Pancreas (tissue), 10 donors: ENCODE data around the gene ENDOV. TPM values are rescaled to one million over a fixed set of nuclear protein-coding genes. Genes with fewer than 3 reads are reported as not detected.

Experiments
- ATAC-seq, 4 donors: fragments of 200-7000 bp; cut with Tn5 transposase; one replicate each; pipeline versions ENCODE4 v1.8.0 to v1.9.1; 2020; ENCODE audit warnings: mild to moderate bottlenecking in 4 of 4, moderate library complexity in 4 of 4
- DNase-seq, 6 donors: peaks; one replicate each; pipeline ENCODE4 v3.0.0-alpha.2; 2020
- FAIRE-seq: peaks from 2 replicates; lab custom pipeline; 2012; peaks lifted over from hg19 to GRCh38; lab: Jason Lieb, UNC
- H3K27ac ChIP-seq, 4 donors: fragments of 200-600 bp; sonication (generic); 1 replicate in 3 of 4; 2 replicates in 1 of 4; pipeline versions ENCODE4 v1.5.0 to v1.8.0; 2020
- H3K27me3 ChIP-seq, 4 donors: fragments of 200-600 bp; one replicate each; pipeline ENCODE4 v1.8.0; 2021
- H3K36me3 ChIP-seq, 3 donors: fragments of 200-600 bp; sonication (generic) in 1 of 3; one replicate each; pipeline versions ENCODE4 v1.5.0 to v1.8.0; 2020 to 2021
- H3K4me1 ChIP-seq, 3 donors: fragments of 200-600 bp; one replicate each; pipeline ENCODE4 v1.8.0; 2021
- H3K4me3 ChIP-seq, 4 donors: fragments of 200-600 bp; sonication (generic) in 2 of 4; one replicate each; pipeline versions ENCODE4 v1.5.0 to v1.8.0; 2020 to 2021
- H3K9me3 ChIP-seq, 4 donors: fragments of 200-600 bp; one replicate each; pipeline ENCODE4 v1.8.0; 2021
- WGBS, 2 donors: extraction: QIAGEN DNeasy Blood & Tissue Kit; methylation state at CpG; one replicate each; pipeline ENCODE4 v1.1.7; 2013; 5-methylcytosine and 5-hydroxymethylcytosine counted together
- intact Hi-C, 3 donors: fragments of 100-400 bp; cut with DNase I; formaldehyde crosslinking; loops; one replicate each; pipeline versions ENCODE4 v1.11.1 to v1.14.2; 2022
- polyA plus RNA-seq, 2 donors: library from polyadenylated mRNA; stranded (reverse); fragments of 200-250 nt; gene quantifications; one replicate each; pipeline ENCODE4 v1.2.3, GENCODE V29; 2013
- total RNA-seq, 6 donors: library from RNA; stranded (reverse); fragmentation: NEBNext Ultra II Directional in 4 of 6; extraction: Animal tissue kit (Norgen Biotek cat#: 25700) in 4 of 6; gene quantifications; one replicate each; pipeline versions ENCODE4 v1.2.1 to v1.2.4, GENCODE V29; 2021 to 2023
- TF ChIP-seq, protein P1 (sequence below), 4 donors: fragments of 200-600 bp; sonication (generic) in 3 of 4; IDR thresholded peaks; one replicate each; pipeline versions ENCODE4 v1.5.0 to v1.8.0; 2021; ENCODE audit warnings: antibody characterized with exemption in 4 of 4
- donor health status: healthy with polysubstance abuse.
- donor health status: DM: no; HTN: no; CAD: no; lungs with moderate emphysema.
- donor health status: DM: no; HTN: no; CAD: no.
- donor health status: control.
- donor health status: control.
- donor health status: Bipolar disorder and iron deficiency.
- donor health status: DM: yes; HTN: yes; CAD: no.
- donor health status: DM: no; HTN: no; CAD: no.
- donor health status: DM: no; HTN: no; CAD: no.
- donor health status: DM: yes; HTN: yes; CAD: no.

ENDOV gene
- total and polyA plus RNA-seq, 8 donors = 8.7 to 20.4 (median 12.9) TPM

DNA sequence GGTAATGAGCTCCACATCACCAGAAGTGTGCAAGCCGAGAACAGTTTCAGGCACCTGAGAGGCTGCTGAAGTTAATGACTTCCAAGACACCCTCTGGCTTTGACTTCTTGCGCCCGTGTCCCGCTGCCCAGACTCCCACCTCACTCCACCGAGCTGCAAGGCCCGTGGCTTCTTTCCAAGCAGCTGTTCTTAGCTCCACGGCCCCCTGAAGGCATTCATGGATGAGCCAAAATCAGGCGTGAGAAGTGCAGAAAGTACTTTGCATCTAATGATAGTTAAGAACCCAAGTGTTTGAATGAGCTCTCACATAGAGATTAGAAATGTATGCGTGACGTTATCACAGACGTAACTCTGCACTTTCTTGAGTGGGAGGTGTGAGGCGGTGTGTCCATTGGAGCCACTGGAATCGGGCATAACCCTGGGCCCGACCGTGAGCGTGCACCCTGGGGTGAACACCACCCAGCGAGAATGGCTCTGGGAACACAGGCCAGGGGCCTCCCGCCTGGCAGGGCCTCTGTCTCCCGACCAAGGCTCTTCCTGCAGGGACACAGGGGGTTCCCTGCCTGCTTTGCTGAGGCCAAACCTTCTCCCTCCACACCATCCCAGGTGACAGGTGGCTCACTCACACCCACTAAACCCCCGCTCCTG is 50.5 kb downstream of the ENDOV start:
- WGBS, 2 donors = 71 to 73% methylated on average over 20 of the region's 20 CpGs
- Histone ChIP-seq H3K4me3 (no peak overlapping the region), H3K4me1 (no peaks in the 10 kb centered on the region), H3K36me3 (no peaks in the 10 kb centered on the region), H3K27me3 (no peaks in the 10 kb centered on the region), H3K9me3 (no peaks in the 10 kb centered on the region), H3K27ac (no peak overlapping the region)
- ATAC-seq (no peak), FAIRE-seq (no peak), DNase-seq (peak in 1 of 6 donors; percentile 27)
- TF ChIP-seq, protein P1, sequence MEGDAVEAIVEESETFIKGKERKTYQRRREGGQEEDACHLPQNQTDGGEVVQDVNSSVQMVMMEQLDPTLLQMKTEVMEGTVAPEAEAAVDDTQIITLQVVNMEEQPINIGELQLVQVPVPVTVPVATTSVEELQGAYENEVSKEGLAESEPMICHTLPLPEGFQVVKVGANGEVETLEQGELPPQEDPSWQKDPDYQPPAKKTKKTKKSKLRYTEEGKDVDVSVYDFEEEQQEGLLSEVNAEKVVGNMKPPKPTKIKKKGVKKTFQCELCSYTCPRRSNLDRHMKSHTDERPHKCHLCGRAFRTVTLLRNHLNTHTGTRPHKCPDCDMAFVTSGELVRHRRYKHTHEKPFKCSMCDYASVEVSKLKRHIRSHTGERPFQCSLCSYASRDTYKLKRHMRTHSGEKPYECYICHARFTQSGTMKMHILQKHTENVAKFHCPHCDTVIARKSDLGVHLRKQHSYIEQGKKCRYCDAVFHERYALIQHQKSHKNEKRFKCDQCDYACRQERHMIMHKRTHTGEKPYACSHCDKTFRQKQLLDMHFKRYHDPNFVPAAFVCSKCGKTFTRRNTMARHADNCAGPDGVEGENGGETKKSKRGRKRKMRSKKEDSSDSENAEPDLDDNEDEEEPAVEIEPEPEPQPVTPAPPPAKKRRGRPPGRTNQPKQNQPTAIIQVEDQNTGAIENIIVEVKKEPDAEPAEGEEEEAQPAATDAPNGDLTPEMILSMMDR (IDR thresholded peaks at IDR 0.05) = no peak
- intact Hi-C loops = no loop called here

DNA sequence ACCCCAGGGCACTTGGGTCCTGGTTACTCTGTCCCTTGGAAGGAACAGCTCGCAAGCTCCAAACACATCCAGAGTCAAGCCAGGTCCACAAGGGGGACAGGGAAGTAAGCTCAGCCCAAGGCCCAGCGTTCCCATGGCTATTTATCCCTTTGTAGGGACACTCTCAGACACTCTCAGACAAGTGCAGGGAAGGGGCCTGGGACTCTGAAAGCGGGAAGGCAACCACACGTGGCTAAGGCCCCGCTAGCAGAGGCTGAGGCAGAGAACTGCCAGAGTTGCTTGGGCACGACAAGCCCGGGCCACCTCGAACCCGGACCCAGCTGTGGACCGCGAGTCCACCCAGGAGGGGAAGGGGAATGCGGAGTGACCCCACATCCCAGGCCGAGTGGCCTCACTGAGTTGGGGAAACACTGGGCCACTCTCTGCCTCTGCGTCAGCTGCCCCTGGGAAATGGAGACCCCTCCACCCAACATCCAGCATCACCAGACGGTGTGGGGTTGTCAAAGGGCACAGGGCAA is 51.3 kb downstream of the ENDOV start:
- Histone ChIP-seq H3K4me3 (no peak overlapping the region), H3K36me3 (no peaks in the 10 kb centered on the region), H3K27me3 (no peaks in the 10 kb centered on the region), H3K9me3 (no peaks in the 10 kb centered on the region), H3K4me1 (no peaks in the 10 kb centered on the region), H3K27ac (no peak overlapping the region)
- intact Hi-C loops = no loop called here
- no peak for ATAC-seq
- TF ChIP-seq, protein P1 (IDR thresholded peaks at IDR 0.05) = no peak
- FAIRE-seq = no peak
- peak in 1 of 6 donors; percentile 37 for DNase-seq
- 61 to 71% methylated on average over 15 of the region's 15 CpGs for WGBS, 2 donors

DNA sequence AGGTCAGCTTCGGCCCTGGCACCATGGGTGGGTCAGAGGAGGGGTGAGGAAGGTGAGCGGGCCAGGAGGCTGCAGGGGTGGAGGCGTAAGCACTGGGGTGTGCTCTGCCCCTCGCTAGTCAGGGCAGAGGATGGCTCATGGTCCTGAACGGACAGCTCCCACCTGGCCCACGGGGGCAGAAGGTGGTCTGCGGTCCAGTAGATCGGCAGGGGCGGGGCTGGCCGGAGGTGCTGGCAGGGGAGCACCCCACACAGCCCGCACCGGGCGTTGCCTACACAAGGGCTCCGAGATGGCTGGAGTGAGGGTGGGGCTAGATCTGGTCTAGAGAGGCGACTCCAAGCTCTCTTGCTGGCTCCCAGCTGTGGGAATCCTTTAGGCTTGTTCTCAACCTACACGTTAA is 53.3 kb downstream of the ENDOV start:
- Histone ChIP-seq H3K9me3 (no peaks in the 10 kb centered on the region), H3K36me3 (no peaks in the 10 kb centered on the region), H3K27ac (no peak overlapping the region), H3K27me3 (peaks cover 0 to 2% (median 0%) of the 10 kb centered on the region in 4 donors), H3K4me1 (no peaks in the 10 kb centered on the region), H3K4me3 (no peak overlapping the region)
- 13 to 18% methylated on average over 15 to 16 of the region's 16 CpGs for WGBS, 2 donors
- TF ChIP-seq, protein P1 (IDR thresholded peaks at IDR 0.05) = no peak
- intact Hi-C loops = no loop called here
- no peak for ATAC-seq
- FAIRE-seq = no peak
- no peak for DNase-seq

DNA sequence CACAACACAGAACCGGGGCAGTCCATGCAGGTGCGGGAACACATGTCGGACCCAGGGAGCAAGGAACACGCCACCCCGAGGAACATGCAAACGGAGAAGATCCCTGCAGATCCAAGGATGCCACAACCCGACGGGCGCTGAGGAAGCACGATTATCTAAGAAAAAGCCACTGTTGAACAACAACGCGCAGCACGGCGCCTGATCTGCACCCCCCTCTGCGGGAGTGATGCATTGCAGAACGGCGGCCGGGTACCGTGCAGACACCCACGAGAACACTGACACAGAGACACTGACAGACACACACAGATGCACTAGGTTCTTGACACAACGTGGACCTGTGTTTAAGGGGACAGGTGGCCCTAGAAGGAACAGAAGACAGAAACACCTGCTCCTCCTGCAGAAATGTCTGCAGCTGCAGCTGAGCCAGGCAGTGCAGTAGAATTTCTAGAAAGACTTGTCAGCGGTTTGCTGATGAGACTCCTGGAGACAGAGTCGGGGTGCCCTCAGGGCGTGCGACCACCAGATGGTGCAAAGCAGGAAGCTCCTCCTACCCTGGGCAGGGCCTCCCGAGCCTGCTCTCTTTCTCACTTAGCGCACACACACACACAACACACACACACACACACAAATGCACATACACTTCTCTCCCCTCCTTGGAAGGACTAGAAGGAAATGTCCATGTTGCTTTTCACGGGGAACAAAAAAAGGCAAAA is 54.0 kb downstream of the ENDOV start:
- DNase-seq (no peak), ATAC-seq (no peak), FAIRE-seq (no peak)
- Histone ChIP-seq H3K9me3 (no peaks in the 10 kb centered on the region), H3K27ac (no peak overlapping the region), H3K4me1 (no peaks in the 10 kb centered on the region), H3K36me3 (no peaks in the 10 kb centered on the region), H3K4me3 (no peak overlapping the region), H3K27me3 (peaks cover 0 to 6% (median 0%) of the 10 kb centered on the region in 4 donors)
- TF ChIP-seq, protein P1 (IDR thresholded peaks at IDR 0.05) = no peak
- 68 to 71% methylated on average over 28 of the region's 28 CpGs for WGBS, 2 donors
- intact Hi-C loops = no loop called here
